HepG2 (cell line): Measurements from ENCODE around the gene NRP1.

Source experiments
- CREB1 ChIP-seq, 2 experiments: fragments of 450-650 bp in 1 of 2; IDR thresholded peaks; 2 replicates each; pipeline ENCODE4 v1.6.1; 2016 to 2017; ENCODE audit warnings: control low read depth in 1 of 2, mild to moderate bottlenecking in 1 of 2, missing compliant biosample characterization in 1 of 2, missing genetic modification characterization in 1 of 2
- EHMT2 ChIP-seq: fragments of 200-600 bp; sonication (generic); IDR thresholded peaks from 2 replicates; pipeline ENCODE4 v1.7.0; 2017; ENCODE audit warnings: antibody characterized with exemption, low read depth, low read length, borderline replicate concordance
- FOXA3 ChIP-seq: IDR thresholded peaks from 2 replicates; pipeline ENCODE4 v1.6.1; 2016; ENCODE audit warnings: missing genetic modification reagents, missing compliant biosample characterization
- HNF4G ChIP-seq, 2 experiments: sonication (generic) in 1 of 2; formaldehyde crosslinking in 1 of 2; IDR thresholded peaks; 2 replicates each; pipeline versions ENCODE4 v1.4.0 to v1.6.1; 2011 to 2020; ENCODE audit warnings: borderline replicate concordance in 2 of 2, low read depth in 2 of 2, mild to moderate bottlenecking in 2 of 2, low read length in 1 of 2, missing genetic modification reagents in 1 of 2, moderate library complexity in 1 of 2
- POLR2A ChIP-seq, 2 experiments: IDR thresholded peaks; 2 replicates each; pipeline ENCODE4 v1.6.1; 2011; ENCODE audit warnings: low read depth in 2 of 2, low read length in 2 of 2, mild to moderate bottlenecking in 1 of 2, moderate library complexity in 1 of 2; ENCODE audit not compliant: insufficient read depth in 1 of 2
- SIN3A ChIP-seq: IDR thresholded peaks from 2 replicates; pipeline ENCODE4 v1.6.1; 2011; ENCODE audit warnings: low read depth, mild to moderate bottlenecking, control low read depth, low read length, borderline replicate concordance
- TAF1 ChIP-seq: sonication (generic); formaldehyde crosslinking; IDR thresholded peaks from 2 replicates; pipeline ENCODE4 v1.4.0; 2020; ENCODE audit warnings: missing genetic modification reagents
- ZC3H13 ChIP-seq: sonication (generic); formaldehyde crosslinking; IDR thresholded peaks from 2 replicates; pipeline ENCODE4 v1.8.1; 2023; ENCODE audit warnings: mild to moderate bottlenecking, missing genetic modification reagents, moderate library complexity
- ZNF30 ChIP-seq: sonication (generic); formaldehyde crosslinking; IDR thresholded peaks from 2 replicates; pipeline ENCODE4 v1.5.0; 2020; ENCODE audit warnings: mild to moderate bottlenecking, missing genetic modification reagents
- TF ChIP-seq, protein P1 (sequence below): sonication (generic); formaldehyde crosslinking; IDR thresholded peaks from 2 replicates; pipeline ENCODE4 v1.5.0; 2020; ENCODE audit warnings: missing genetic modification reagents
- TF ChIP-seq, protein P2 (sequence below): sonication (generic); formaldehyde crosslinking; IDR thresholded peaks from 2 replicates; pipeline ENCODE4 v1.5.0; 2020; ENCODE audit warnings: missing genetic modification reagents, mild to moderate bottlenecking, borderline replicate concordance
- TF ChIP-seq, protein P3 (sequence below): sonication (generic); formaldehyde crosslinking; IDR thresholded peaks from 2 replicates; pipeline ENCODE4 v1.9.0; 2021; ENCODE audit warnings: missing genetic modification reagents, borderline replicate concordance
- TF ChIP-seq, protein P4 (sequence below): sonication (generic); formaldehyde crosslinking; IDR thresholded peaks from 2 replicates; pipeline ENCODE4 v1.4.0; 2020; ENCODE audit warnings: missing genetic modification reagents

DNA sequence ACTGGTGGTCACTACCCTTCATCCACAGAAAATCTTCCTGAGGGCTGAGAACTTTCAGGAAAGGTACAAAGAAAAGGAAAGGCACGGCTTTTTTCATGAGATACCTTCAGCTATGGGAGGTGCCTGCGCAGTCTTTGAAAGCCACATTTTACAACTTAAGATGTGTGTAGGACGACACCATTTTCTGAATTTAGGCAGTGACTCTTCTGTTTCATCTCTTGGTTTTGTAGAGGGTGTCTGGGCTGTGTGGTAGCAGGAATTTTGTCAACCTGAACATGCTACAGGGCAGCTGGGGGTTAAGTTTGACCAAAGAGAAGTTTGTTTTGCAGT lies 138.1 kb downstream of the NRP1 start:
- TF ChIP-seq, protein P1, sequence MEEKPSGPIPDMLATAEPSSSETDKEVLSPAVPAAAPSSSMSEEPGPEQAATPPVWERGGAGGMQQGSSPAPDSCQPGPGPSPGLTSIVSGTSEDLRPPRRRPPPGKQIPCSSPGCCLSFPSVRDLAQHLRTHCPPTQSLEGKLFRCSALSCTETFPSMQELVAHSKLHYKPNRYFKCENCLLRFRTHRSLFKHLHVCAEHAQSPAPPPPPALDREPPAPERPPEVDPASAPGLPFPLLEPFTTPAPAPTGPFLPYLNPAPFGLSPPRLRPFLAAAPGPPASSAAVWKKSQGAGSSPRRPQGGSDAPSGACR (CRISPR knock-in tag), result no peak
- TF ChIP-seq HNF4G (IDR thresholded peaks at IDR 0.05; ENCODE audit: borderline replicate concordance, low read depth, low read length) (no peak), HNF4G (CRISPR knock-in tag; IDR thresholded peaks at IDR 0.05; ENCODE audit: borderline replicate concordance, low read depth) (no peak), ZC3H13 (CRISPR knock-in tag) (0 out of 2 replicates have a peak, but pooled peaks have one; percentile 1), FOXA3 (CRISPR knock-in tag) (no peak), EHMT2 (no peak), TAF1 (CRISPR knock-in tag) (no peak), POLR2A (IDR thresholded peaks at IDR 0.05; ENCODE audit: insufficient read depth in 1 of 2, low read depth in 2 of 2, low read length in 2 of 2) (no peak), SIN3A (no peak), ZNF30 (CRISPR knock-in tag) (no peak), CREB1 (IDR thresholded peaks at IDR 0.05) (no peak), CREB1 (CRISPR knock-in tag; IDR thresholded peaks at IDR 0.05) (no peak)
- TF ChIP-seq, protein P2, sequence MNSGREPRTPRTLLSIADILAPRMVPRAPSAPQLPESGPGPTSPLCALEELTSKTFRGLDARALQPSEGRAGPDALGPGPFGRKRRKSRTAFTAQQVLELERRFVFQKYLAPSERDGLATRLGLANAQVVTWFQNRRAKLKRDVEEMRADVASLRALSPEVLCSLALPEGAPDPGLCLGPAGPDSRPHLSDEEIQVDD, result no peak
- TF ChIP-seq, protein P3, sequence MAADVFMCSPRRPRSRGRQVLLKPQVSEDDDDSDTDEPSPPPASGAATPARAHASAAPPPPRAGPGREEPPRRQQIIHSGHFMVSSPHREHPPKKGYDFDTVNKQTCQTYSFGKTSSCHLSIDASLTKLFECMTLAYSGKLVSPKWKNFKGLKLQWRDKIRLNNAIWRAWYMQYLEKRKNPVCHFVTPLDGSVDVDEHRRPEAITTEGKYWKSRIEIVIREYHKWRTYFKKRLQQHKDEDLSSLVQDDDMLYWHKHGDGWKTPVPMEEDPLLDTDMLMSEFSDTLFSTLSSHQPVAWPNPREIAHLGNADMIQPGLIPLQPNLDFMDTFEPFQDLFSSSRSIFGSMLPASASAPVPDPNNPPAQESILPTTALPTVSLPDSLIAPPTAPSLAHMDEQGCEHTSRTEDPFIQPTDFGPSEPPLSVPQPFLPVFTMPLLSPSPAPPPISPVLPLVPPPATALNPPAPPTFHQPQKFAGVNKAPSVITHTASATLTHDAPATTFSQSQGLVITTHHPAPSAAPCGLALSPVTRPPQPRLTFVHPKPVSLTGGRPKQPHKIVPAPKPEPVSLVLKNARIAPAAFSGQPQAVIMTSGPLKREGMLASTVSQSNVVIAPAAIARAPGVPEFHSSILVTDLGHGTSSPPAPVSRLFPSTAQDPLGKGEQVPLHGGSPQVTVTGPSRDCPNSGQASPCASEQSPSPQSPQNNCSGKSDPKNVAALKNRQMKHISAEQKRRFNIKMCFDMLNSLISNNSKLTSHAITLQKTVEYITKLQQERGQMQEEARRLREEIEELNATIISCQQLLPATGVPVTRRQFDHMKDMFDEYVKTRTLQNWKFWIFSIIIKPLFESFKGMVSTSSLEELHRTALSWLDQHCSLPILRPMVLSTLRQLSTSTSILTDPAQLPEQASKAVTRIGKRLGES (CRISPR knock-in tag), result no peak
- TF ChIP-seq, protein P4, sequence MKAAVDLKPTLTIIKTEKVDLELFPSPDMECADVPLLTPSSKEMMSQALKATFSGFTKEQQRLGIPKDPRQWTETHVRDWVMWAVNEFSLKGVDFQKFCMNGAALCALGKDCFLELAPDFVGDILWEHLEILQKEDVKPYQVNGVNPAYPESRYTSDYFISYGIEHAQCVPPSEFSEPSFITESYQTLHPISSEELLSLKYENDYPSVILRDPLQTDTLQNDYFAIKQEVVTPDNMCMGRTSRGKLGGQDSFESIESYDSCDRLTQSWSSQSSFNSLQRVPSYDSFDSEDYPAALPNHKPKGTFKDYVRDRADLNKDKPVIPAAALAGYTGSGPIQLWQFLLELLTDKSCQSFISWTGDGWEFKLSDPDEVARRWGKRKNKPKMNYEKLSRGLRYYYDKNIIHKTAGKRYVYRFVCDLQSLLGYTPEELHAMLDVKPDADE, result no peak
